Measurements from ENCODE around the gene CEMP1.

Gene CEMP1

GRCh38 chr16:2520784-2521531, 10.2 kb downstream of the CEMP1 start:
- FAIRE-seq = no peak
- DNase-seq (ENCODE audit: low spot score) = peak; percentile 62

- DNase-seq (ENCODE audit: low spot score) (peak; percentile 95), FAIRE-seq (no peak)
Measured at GRCh38 chr16:2520097-2520783, 11.0 kb downstream of the CEMP1 start, which contains the start of gene AMDHD2. AMDHD2 (plus strand) TSS chr16:2520371; CDS start chr16:2520459, 88 bp downstream.

- no peak for FAIRE-seq
- no peak for DNase-seq (ENCODE audit: low spot score)
Measured at GRCh38 chr16:2519711-2520080, 11.5 kb downstream of the CEMP1 start.

GRCh38 chr16:2518823-2519710, 12.1 kb downstream of the CEMP1 start:
- no peak for DNase-seq (ENCODE audit: low spot score)
- peak; percentile 56 for FAIRE-seq

GRCh38 chr16:2517954-2518605, 13.1 kb downstream of the CEMP1 start:
- FAIRE-seq (no peak), DNase-seq (ENCODE audit: low spot score) (no peak)

- no peak for FAIRE-seq
- no peak for DNase-seq (ENCODE audit: low spot score)
Measured at GRCh38 chr16:2516391-2517240, 14.6 kb downstream of the CEMP1 start.

GRCh38 chr16:2515180-2515851, 15.9 kb downstream of the CEMP1 start:
- FAIRE-seq = no peak
- DNase-seq (ENCODE audit: low spot score) = no peak

- no peak for FAIRE-seq
- no peak for DNase-seq (ENCODE audit: low spot score)
Measured at GRCh38 chr16:2514333-2515179, 16.7 kb downstream of the CEMP1 start.

GRCh38 chr16:2513405-2514332, 17.5 kb downstream of the CEMP1 start, which contains the start of gene ATP6V0C:
ATP6V0C (plus strand) TSS chr16:2513952; CDS start chr16:2514104, 152 bp downstream.
- peak; percentile 94 for DNase-seq (ENCODE audit: low spot score)
- FAIRE-seq = peak; percentile 74

- DNase-seq (ENCODE audit: low spot score) (no peak), FAIRE-seq (no peak)
Measured at GRCh38 chr16:2512735-2513404, 18.3 kb downstream of the CEMP1 start.

- no peak for FAIRE-seq
- no peak for DNase-seq (ENCODE audit: low spot score)
Measured at GRCh38 chr16:2511996-2512734, 19.0 kb downstream of the CEMP1 start.

GRCh38 chr16:2511128-2511800, 19.9 kb downstream of the CEMP1 start:
- FAIRE-seq = no peak
- DNase-seq (ENCODE audit: low spot score) = no peak

- FAIRE-seq = no peak
Measured at GRCh38 chr16:2508722-2509400, 22.3 kb downstream of the CEMP1 start.

GRCh38 chr16:2507665-2508064, 23.5 kb downstream of the CEMP1 start:
- FAIRE-seq = no peak
- no peak for DNase-seq (ENCODE audit: low spot score)

More at GRCh38 chr16:2508722-2509400, 22.3 kb downstream of the CEMP1 start:
- DNase-seq (ENCODE audit: low spot score) = no peak

GRCh38 chr16:2507052-2507659, 24.1 kb downstream of the CEMP1 start:
- DNase-seq (ENCODE audit: low spot score) (no peak), FAIRE-seq (no peak)
